ENCODE data around the gene CLBA1.
"Not testable (repeated sequence)": the region's sequence is repeated elsewhere in the genome, so short reads cannot be mapped to it uniquely, and the experiment has no call there.

CLBA1 gene

DNA sequence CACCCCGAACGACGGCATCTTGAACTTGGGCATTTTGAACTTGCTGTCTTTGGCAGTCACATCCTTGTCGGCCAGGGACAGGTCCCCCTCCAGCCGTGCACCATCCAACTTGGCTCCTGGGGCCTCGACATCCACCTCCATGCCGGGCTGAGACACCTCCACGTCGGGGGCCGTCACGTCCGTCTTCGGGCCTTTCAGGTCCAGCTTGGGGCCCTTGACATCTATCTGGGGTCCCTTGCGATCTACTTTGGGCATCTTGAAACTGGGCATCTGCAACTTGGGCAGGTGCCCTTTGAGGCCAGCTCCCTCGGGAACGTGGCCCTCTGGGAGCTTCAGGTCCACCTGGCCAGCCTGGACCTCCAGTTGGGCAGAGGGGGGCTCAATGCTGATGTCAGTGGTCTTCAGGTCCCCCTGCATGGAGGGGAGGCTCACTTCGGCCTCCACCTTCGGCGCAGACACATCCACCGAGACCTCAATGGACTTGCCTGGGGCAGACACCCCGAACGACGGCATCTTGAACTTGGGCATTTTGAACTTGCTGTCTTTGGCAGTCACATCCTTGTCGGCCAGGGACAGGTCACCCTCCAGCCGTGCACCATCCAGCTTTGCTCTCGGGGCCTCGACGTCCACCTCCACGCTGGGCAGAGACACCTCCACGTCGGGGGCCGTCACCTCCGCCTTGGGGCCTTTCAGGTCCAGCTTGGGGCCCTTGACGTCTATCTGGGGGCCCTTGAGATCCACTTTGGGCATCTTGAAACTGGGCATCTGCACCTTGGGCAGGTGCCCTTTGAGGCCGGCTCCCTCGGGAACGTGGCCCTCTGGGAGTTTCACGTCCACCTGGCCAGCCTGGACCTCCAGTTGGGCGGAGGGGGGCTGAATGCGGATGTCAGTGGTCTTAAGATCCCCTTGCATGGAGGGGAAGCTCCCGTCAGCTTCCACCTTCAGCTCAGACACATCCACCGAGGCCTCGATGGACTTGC lies 39.3 kb upstream of the CLBA1 start:
- not testable (repeated sequence) for DNase-seq (ENCODE audit: low read depth); H3K4me3 ChIP-seq (ENCODE audit: low read depth, low read length)

DNA sequence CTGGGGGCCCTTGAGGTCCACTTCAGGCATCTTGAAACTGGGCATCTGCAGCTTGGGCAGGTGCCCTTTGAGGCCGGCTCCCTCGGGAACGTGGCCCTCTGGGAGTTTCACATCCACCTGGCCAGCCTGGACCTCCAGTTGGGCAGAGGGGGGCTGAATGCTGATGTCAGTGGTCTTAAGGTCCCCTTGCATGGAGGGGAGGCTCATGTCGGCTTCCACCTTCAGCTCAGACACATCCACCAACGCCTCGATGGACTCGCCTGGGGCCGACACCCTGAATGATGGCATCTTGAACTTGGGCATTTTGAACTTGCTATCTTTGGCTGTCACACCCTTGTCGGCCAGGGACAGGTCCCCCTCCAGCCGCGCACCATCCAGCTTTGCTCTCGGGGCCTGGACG lies 38.4 kb upstream of the CLBA1 start:
- DNase-seq (ENCODE audit: low read depth); H3K4me3 ChIP-seq (ENCODE audit: low read depth, low read length): not testable (repeated sequence)

- H3K4me3 ChIP-seq (ENCODE audit: low read depth, low read length); DNase-seq (ENCODE audit: low read depth): not testable (repeated sequence)
These were observed 37.5 kb upstream of the CLBA1 start for GRCh38 chr14:104947881-104948735.

DNA sequence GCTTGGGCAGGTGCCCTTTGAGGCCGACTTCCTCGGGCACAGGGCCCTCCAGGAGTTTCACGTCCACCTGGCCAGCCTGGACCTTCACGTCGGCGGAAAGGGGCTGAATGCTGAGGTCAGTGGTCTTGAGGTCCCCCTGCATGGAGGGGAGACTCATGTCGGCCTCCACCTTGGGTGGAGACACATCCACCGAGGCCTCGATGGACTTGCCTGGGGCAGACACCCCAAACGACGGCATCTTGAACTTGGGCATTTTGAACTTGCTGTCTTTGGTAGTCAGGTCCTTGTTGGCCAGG lies 36.9 kb upstream of the CLBA1 start:
- DNase-seq (ENCODE audit: low read depth): no peak

DNA sequence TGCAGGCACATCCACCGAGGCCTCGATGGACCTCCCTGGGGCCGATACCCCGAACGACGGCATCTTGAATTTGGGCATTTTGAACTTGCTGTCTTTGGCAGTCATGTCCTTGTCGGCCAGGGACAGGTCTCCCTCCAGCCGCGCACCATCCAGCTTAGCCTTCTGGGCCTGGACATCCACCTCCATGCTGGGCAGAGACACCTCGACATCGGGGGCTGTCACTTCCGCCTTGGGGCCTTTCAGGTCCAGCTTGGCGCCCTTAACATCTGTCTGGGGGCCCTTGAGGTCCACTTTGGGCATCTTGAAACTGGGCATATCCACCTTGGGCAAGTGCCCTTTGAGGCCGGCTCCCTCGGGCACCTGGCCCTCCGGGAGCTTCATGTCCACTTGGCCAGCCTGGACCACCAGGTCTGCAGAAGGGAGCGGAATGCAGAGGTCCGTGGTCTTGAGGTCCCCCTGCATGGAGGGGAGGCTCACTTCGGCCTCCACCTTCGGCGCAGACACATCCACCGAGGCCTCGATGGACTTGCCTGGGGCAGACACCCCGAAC lies 36.1 kb upstream of the CLBA1 start:
- not testable (repeated sequence) for DNase-seq (ENCODE audit: low read depth); H3K4me3 ChIP-seq (ENCODE audit: low read depth, low read length)

More for the DNA sequence above, 36.9 kb upstream of the CLBA1 start:
- no peak overlapping the region for H3K4me3 ChIP-seq (ENCODE audit: low read depth, low read length)

GRCh38 chr14:104950021-104950420 lies 35.6 kb upstream of the CLBA1 start:
- DNase-seq (ENCODE audit: low read depth): no peak
- H3K4me3 ChIP-seq (ENCODE audit: low read depth, low read length): no peak overlapping the region

DNA sequence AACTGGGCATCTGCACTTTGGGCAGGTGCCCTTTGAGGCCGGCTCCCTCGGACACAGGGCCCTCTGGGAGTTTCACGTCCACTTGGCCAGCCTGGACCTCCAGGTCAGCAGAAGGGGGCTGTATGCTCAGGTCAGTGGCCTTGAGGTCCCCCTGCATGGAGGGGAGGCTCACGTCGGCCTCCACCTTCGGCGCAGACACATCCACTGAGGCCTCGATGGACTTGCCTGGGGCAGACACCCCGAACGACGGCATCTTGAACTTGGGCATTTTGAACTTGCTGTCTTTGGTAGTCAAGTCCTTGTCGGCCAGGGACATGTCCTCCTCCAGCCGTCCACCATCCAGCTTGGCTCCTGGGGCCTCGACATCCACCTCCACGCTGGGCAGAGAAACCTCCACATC lies 34.9 kb upstream of the CLBA1 start:
- not testable (repeated sequence) for H3K4me3 ChIP-seq (ENCODE audit: low read depth, low read length); DNase-seq (ENCODE audit: low read depth)

- DNase-seq (ENCODE audit: low read depth); H3K4me3 ChIP-seq (ENCODE audit: low read depth, low read length): not testable (repeated sequence)
These were observed 33.5 kb upstream of the CLBA1 start for GRCh38 chr14:104951863-104952657.

GRCh38 chr14:104953097-104953496 lies 32.5 kb upstream of the CLBA1 start:
- no peak for DNase-seq (ENCODE audit: low read depth)
- H3K4me3 ChIP-seq (ENCODE audit: low read depth, low read length): no peak overlapping the region

- no peak for DNase-seq (ENCODE audit: low read depth)
- H3K4me3 ChIP-seq (ENCODE audit: low read depth, low read length): no peak overlapping the region
These were observed 31.5 kb upstream of the CLBA1 start for GRCh38 chr14:104953896-104954656.

DNA sequence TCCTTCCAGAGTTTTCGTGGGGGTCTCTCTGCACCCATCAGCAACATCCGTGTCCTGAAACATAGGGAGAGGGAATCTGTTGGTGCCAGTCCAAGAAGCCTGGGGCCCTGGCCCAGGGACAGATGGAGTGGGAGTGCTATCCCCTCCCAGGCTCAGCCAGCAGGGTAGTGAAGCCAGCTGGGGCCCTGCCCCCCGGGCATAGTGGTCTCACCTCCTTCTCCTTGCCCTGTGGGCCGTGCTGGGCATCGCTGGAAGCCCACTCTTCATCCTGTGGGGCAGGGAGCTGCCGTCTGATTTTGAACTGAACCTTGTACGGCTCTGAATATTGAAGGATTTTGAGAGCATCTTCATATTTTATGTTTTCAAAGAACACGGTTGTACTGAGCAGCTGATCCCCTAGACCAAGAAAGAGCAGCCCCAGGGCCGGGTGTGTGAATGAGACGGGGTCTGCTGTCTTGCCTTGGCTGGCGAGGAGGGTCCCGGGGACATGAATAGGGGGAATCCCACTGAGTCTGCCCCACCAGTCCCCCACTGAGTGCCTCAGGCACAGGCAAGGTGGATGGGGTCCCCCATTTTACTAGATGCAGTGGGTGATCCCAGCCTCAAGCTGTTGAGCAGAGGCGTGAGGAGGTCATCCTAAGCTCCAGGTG lies 30.7 kb upstream of the CLBA1 start:
- no peak overlapping the region for H3K4me3 ChIP-seq (ENCODE audit: low read depth, low read length)
- no peak for DNase-seq (ENCODE audit: low read depth)

DNA sequence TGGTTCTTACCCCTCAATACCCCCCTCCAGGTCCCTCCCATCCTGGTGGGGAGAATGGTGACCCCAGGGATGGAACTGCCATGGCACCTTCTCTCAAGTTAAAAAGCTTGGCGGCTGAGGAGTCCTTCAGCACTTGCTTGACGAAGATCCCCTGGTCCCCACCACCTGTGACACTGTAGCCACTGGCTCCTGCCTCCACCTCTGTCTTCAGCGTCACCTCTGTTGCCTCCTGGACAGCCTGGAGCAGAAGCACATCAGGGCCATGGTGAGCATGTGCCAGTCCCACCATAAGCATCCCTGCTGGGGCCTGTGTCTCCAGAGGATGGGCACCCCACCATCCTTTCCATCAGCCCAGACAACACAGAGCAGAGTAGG lies 30.2 kb upstream of the CLBA1 start:
- DNase-seq (ENCODE audit: low read depth): no peak
- H3K4me3 ChIP-seq (ENCODE audit: low read depth, low read length): no peak overlapping the region

- no peak overlapping the region for H3K4me3 ChIP-seq (ENCODE audit: low read depth, low read length)
- no peak for DNase-seq (ENCODE audit: low read depth)
These were observed 29.2 kb upstream of the CLBA1 start for GRCh38 chr14:104956290-104956890.

GRCh38 chr14:104957146-104958113 lies 28.2 kb upstream of the CLBA1 start:
- no peak overlapping the region for H3K4me3 ChIP-seq (ENCODE audit: low read depth, low read length)
- no peak for DNase-seq (ENCODE audit: low read depth)

GRCh38 chr14:104964546-104964945 lies 21.0 kb upstream of the CLBA1 start:
- DNase-seq (ENCODE audit: low read depth): no peak
- no peak overlapping the region for H3K4me3 ChIP-seq (ENCODE audit: low read depth, low read length)

DNA sequence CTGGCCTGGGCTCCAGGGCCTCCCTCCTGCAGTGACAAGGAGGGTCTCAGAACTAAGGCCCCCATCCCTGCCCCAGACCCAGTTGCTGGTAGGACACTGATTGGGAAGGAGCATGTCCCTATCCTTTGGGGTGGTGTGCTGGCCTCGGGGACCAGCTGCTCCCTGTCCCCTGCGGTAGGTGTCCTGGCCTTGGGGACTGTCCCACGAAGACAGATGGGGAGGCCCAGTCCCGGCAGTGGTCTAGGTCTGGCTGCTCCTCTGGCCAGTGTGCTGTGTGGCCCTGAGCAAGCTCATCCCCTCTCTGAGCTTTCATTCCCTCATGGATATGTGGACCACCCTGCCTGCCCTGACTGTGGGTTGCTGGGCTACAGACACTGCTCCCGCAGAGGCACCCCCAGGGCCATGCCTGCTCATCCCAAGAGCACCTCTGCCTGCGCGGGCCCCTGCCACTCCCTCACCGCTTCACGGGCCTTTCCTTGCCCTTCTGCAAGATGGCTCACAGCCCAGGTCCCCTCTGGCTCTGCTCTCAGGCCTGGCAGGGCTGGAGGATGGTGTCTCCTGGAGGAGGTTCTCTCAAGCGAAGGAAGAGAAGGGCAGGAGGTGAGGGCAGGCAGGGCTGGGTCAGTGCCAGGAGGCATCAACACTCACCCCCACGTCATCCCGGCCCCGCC lies 19.9 kb upstream of the CLBA1 start:
- no peak overlapping the region for H3K4me3 ChIP-seq (ENCODE audit: low read depth, low read length)
- DNase-seq (ENCODE audit: low read depth): no peak
